Activated T-cell treated with anti-CD3 and anti-CD28 coated beads for 24 hours (primary cell): ENCODE measurements around the gene UBN1.
"Not testable (repeated sequence)": the region's sequence is repeated elsewhere in the genome, so short reads cannot be mapped to it uniquely, and the experiment has no call there.

Experiments used
- DNase-seq: peaks from one replicate; pipeline ENCODE4 v3.0.0-alpha.2; 2020; ENCODE audit warnings: low read depth

UBN1 gene

GRCh38 chr16:4909825-4910224, 62.5 kb downstream of the UBN1 start:
- no peak for DNase-seq

- DNase-seq, result no peak
These were observed 63.5 kb downstream of the UBN1 start for GRCh38 chr16:4910828-4911227.

- DNase-seq, result no peak
These were observed 64.7 kb downstream of the UBN1 start for GRCh38 chr16:4911970-4912386.

GRCh38 chr16:4913130-4913773, 66.0 kb downstream of the UBN1 start:
- no peak for DNase-seq

GRCh38 chr16:4913774-4914525, 66.7 kb downstream of the UBN1 start:
- DNase-seq, result no peak

- no peak for DNase-seq
These were observed 67.4 kb downstream of the UBN1 start for GRCh38 chr16:4914528-4915225.

- no peak for DNase-seq
These were observed 68.0 kb downstream of the UBN1 start for GRCh38 chr16:4915226-4915761.

- DNase-seq, result no peak
These were observed 69.8 kb downstream of the UBN1 start for GRCh38 chr16:4917117-4917516.

- no peak for DNase-seq
These were observed 71.5 kb downstream of the UBN1 start for GRCh38 chr16:4918781-4919251.

- no peak for DNase-seq
These were observed 73.5 kb downstream of the UBN1 start for GRCh38 chr16:4920826-4921225.

- DNase-seq, result no peak
These were observed 75.6 kb downstream of the UBN1 start for GRCh38 chr16:4922721-4923342.

- no peak for DNase-seq
These were observed 76.6 kb downstream of the UBN1 start for GRCh38 chr16:4923853-4924252.

- no peak for DNase-seq
These were observed 77.5 kb downstream of the UBN1 start for GRCh38 chr16:4924593-4925292.

- no peak for DNase-seq
These were observed 78.0 kb downstream of the UBN1 start for GRCh38 chr16:4925293-4925607.

GRCh38 chr16:4925791-4926190, 78.5 kb downstream of the UBN1 start:
- no peak for DNase-seq

- no peak for DNase-seq
These were observed 79.6 kb downstream of the UBN1 start for GRCh38 chr16:4926928-4927327.

GRCh38 chr16:4927661-4928060, 80.4 kb downstream of the UBN1 start:
- no peak for DNase-seq

GRCh38 chr16:4928227-4928626, 80.9 kb downstream of the UBN1 start:
- DNase-seq, result no peak

GRCh38 chr16:4929619-4930018, 82.3 kb downstream of the UBN1 start:
- DNase-seq, result not testable (repeated sequence)

GRCh38 chr16:4931381-4931780, 84.1 kb downstream of the UBN1 start:
- no peak for DNase-seq
